GM21619 (cell line): ENCODE results near the gene EGFL8.
"Not testable (repeated sequence)": the region's sequence is repeated elsewhere in the genome, so short reads cannot be mapped to it uniquely, and the experiment has no call there.

Experiments used
- ATAC-seq: cut with Tn5 transposase; IDR thresholded peaks from one replicate; pipeline ENCODE4 v1.9.1; 2021; ENCODE audit not compliant: unreplicated experiment

The EGFL8 gene

DNA sequence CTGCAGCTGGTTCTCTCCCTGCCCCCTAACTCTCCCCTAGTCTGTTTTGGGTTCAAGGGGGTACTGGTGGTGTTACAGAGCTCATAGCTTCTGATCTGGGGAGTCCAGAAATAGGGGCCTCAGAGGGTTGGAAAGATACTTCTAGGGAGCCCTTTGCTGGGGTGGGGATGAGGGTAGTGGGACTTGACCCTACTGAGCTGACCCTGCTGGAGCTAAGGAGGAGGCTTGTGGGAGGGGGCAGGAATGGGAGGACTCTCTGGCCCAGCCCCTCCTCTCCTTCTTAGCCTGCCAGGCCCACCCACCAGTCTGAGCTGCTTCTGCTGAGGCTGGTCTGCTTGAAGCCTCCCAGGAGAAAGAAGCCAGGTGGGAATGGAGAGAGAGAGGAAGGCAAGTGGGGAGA lies at the start of gene EGFL8:
EGFL8 (plus strand) TSS at position 301 of the 400 bp plus-strand sequence. CDS start 1,571 bp downstream, outside the sequence.
- ATAC-seq = no peak

DNA sequence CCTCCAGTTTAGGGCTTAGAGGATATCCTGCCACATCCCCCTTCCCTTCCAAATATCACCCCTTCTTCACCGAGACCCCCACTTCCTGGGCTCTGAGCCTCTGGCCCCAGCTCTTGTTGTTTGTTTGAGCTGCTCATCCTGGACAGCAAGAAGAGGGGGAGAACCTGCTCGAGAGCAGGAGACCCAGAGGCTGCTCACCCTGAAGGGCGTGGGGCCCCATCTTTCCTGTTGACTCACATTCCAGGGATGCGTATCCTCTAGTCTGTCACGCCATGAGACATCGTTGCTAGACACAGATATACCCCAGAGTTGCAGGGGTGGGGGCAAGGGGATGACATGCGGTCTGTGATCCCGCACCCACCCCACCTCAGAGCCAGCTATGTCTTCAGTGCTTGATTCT lies 49.6 kb upstream of the EGFL8 start:
- ATAC-seq = no peak

DNA sequence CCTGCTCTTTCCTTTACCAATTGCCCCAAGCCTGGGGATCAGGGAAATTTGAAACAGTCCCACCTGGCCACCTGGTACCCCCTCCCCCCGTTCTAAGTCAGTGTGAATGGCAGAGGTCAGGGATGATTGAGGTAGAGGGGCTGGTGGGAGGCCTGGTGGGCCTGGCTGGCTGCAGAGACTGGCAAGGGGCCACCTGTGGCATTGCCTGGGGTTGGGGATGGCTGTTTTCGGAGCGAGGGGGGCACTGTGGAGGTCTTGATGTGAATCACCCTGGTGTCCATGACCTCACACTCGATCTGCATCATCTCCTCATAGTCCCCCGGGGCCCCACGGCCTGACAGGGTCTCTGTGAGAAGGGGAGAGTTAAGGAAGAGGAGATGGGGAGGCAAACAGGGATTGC lies 48.8 kb upstream of the EGFL8 start:
- ATAC-seq = no peak

DNA sequence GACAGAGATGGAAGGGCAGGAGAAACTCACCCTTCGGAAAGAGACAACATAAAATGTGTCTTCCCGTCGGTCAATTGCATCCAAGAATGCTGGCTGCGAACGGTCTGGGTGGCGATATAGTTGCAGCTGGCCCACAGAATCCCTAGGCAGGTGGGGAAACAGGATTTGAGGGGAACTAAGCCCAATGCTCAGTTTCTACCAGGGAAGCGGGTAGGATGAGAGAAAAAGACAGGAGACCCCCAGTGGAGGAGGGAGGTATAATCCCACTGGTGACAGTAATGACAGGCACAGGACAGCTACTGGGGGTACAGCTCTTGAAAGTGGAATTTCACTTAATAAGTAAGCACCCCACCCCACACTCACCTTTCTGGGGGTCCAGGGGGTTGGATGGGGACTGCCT lies 47.7 kb upstream of the EGFL8 start:
- ATAC-seq = no peak

DNA sequence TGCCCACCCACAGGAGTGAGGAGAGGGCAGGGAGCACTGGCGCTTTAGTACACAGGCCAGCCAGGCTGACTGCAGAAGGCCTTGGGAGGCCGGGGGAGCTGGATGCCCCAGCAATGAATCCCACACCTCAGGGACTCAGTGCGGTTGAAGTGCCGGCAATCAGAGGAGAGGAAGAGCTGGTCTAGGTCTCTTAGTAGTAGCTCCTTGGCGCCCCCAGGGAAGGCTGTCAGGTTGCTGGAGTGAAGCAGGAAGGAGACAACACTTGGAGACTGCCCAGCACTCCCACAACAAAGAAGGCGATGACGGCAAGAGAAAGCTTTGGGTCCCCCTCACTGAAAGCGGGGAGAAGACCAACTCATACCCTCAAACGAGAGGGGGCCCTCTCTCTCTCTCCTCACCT lies 46.9 kb upstream of the EGFL8 start:
- no peak for ATAC-seq

DNA sequence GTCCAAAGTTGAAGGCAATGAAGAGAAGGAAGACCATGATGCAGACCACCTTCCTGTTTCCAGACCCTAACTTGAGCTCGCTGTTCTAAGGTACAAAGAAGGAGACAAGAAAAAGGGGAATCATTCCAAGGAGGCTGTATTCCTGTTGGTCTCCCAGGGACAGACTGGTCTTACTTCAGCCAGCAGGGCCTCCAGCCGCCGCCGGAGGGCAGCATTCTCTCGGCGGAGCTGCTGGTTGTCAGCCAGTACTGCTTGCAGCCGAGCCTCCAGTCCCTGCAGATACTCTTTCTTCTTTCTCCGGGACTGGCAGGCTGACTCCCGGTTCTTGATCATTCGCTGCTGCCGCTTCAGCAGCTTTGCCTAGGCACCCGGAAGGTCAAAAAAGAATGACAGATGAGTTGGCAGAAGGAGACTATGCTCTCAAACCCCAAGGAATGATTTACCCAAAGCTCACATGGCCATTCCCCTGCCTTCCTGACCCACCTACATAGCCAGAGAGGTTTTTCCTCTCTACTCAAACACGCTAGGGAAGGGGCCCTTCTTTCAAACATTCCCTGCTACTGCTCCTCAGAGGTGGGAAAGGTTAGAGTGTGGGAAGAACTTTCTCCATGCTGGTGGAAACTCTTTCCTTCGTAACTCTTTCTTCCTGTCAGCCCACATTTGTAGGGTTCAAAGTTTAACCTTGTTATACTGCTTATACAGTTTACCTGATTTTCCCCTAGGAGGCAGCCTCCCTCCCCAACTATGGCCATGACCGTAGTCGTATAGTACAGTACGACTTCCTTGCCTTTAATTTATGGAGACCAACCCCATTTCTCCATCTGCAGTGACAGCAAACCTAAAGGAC lies 45.4 kb upstream of the EGFL8 start:
- ATAC-seq = no peak

DNA sequence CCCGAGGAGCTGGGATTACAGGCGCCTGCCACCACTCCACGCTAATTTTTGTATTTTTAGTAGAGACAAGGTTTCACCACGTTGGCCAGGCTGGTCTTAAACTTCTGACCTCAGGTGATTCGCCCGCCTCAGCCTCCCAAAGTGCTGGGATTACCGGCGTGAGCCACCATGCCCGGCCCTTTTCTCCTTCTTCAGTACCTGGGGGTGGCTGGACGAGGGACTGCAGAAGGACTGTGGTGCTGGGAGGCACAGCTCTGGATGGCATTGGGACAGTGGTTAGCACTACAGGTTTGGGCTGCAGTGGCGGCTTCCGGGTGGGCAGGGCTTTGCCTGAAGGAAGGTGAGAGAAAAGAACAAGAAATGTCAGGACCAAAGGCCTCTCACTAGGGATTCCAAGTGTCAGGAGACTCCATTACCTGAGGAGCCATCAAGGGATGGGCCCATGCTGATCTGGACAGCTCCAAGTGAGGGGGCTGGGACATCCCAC lies 43.8 kb upstream of the EGFL8 start:
- ATAC-seq = no peak

DNA sequence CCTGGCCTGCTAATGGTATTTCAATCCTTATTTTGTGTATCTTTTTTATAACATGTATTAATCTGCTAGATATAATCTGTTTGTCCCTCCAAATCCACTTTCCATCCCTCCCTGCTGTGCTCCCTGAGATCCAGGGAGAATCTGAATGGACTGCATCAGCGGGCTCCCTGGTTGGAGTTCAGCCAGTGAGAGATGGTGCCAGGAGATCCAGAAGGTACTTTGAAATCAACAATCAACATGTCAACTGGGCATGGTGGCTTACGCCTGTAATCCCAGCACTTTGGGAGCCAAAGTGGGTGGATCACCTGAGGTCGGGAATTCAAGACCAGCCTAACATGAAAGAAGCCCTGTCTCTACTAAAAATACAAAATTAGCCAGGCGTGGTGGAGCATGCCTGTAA lies 40.7 kb upstream of the EGFL8 start:
- no peak for ATAC-seq

DNA sequence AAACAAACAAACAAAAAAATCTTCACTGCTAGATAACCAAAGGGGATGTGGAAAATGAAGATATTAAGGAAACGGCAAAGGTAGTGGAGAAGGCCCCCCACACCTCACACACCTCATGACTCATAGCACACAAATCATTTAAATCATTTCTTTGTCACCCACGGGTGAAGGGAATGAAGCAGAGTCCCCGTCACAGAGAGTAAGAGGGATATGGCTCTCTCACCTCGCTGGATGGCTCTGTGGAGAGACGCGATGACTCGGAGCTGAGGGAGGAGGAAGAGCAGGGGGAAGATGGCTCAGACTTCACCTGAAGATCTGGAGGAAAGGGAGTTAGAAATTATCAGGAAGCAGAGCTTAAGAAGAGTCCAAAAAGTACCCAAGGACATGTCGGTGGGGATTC lies 37.5 kb upstream of the EGFL8 start:
- ATAC-seq = no peak

DNA sequence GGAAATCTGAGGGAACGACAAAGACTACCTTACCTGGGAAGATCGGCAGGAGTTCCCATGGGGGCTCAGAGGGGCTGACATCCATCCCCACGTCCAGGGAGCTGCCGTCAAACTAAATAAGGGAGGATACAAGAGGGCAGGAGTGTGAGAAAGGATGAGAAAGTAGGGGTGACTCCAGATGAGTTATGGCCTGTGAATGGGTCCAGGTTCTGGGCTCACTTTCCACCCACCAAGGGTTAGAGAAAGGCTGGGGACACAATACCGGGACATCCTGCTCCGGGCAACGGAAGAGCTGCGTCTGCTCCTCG lies 37.0 kb upstream of the EGFL8 start:
- no peak for ATAC-seq

DNA sequence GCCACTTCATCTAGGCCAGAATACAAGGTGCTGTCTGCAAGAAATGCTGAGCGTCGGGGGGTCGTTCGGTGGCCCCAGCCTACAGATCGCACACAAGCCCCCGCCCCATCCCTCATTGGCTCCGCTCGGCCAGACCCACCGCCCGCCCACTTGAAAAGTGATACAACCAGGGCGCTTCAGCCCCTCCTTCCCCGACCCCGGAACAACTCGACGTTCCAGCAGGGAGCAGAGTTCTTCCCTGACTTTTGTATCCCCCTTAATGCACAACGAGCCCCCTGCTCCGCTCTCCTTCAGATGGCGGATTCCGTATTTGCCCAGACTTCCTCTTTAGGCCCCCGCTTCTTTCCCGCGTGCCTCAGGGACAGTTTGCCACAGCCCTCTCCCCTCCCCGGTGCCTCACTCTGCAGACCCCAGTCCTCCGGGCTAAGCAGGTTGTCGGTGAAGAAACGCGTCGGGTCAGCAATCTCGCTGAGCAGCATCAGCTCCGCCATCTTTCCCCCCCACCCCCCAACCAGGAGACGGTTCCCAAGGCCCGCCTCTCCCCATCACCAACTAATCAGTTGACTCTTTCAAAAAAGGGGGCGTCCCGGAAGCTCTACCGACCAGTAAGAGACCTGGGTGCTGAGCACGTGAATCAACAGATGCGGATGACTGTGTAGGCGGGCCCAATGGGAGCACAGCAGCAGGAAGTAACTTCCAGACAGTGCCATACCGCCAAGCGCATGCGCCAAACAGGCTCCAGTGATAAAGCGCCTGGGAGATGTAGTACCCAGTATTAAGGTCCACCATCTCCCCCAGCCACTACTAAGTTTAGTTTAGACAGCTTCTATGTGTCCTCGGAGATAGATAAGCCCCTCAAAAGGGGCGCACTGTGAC lies 36.4 kb upstream of the EGFL8 start, which contains the start of gene ATF6B:
ATF6B (minus strand) TSS at position 530 of the 876 bp plus-strand sequence; CDS start at position 491, 39 bp downstream.
- ATAC-seq = peak; percentile 84

DNA sequence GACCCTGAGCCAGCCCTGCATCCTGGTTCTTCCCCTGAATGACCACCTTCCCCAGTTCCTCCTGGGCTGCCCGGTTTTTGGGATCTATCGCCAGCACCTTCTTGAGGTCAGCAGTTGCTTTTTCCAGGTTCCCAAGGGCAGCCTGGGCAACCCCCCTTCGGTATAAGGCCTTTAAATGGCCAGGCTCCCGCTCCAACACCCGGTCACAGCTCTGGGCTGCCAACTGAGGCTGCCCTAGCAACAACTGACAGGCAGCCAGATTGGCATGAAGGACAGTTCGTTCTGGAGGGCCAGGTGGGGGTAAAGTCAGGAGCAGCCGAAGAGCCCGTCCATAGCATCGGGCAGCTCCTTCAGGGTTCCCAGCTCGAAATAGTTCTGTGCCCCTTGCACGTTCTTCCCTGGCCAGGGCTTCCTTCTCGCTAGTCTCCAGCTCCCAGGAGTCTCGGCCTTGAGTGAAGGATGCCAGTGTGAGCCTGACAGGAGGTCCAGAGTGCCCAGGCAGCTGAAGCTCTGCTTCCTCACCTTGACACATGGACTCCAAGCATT lies 35.6 kb upstream of the EGFL8 start:
- ATAC-seq = no peak

DNA sequence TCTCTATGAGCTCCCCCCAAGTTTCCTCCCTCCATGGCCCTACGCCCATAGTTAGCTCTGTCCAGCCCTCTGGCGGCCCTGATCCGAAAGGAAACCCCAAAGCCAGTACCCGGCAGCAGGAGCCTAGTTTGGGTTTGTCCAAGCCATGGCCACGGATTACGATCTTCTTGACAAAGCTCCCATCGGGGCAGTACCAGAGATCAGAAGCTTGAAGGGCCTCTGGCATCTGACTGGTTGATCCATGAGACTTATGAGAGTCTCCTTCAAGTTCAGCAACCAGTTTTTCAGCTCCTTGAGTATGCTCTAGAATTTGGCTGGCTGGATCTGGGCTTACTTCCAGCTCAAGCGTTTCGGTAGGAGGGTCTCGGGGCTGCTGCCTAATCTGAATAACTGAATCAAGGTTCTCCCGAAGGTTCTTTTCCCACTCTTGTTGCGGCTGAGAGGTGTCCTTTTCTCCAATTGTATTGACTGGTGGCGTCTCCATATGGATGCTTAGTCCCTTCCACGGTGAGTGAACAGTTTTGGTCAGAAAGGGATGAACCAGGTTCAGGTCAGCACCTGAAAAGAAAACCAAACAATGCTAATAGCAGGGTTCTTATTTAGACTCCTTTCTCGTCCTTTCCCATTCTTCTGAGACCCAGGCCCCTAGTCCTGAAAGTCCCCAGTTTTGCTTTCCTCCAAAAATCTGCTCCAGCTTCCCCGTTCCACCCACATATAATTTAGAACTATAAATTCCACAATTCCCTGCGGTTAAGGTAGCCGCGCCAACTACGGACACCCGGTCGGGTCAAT lies 34.9 kb upstream of the EGFL8 start:
- ATAC-seq = no peak

DNA sequence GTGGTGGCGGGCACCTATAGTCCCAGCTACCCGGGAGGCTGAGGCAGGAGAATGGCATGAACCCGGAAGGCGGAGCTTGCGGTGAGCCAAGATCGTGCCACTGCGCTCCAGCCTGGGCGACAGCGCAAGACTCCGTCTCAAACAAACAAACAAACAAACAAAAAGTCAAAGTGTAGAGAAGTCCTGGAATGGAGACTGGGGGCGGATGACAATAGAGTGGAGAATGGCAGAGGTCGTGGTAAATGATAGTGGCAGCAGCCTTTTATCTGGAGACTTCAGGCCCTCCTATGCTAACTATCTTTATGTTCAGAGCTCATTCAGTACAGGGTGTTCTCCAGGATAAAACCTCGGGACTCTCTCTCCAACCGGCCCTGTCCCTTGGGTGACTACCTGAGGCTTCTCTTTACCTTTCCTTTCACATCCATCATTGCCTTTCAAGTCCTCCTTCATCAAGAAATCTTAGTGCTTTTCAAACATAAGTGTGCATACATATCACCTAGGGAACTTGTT lies 32.9 kb upstream of the EGFL8 start:
- no peak for ATAC-seq

DNA sequence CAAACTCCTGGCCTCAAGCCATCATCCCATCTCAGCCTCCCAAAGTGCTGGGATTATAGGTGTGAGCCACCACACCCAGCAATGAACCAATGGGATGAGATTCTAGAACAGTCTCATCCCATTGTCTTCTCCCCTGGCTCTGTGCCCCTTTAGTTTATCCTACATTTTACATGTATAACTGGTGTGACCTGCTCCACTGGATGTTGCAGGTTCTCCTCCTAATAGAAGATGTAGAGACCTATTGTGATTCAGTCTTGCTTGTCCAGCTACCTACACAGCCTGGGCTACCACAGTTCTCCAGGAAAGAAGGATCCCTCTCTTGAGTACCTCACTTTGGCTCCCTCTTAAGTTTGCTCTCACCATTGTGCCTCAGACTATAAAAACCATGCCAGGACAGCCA lies 32.3 kb upstream of the EGFL8 start:
- no peak for ATAC-seq

DNA sequence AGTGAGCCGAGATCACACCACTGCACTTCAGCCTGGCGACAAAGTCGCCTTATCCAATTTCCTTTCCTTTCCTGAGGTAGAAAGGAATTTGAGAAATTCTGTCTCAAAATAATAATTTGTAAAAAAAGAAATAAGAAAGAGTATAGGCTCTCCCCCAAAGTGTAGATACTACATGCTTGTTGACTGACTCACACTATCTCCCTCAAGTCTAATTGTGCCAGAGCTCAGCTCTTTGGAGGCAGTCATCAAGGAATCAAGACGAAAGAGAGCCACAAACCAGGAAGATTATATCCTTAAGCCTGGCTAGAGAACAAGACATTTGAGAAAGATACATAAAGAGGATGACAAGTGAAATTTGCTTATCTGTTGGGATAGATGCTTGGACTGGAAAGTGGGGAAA lies 30.6 kb upstream of the EGFL8 start:
- no peak for ATAC-seq

DNA sequence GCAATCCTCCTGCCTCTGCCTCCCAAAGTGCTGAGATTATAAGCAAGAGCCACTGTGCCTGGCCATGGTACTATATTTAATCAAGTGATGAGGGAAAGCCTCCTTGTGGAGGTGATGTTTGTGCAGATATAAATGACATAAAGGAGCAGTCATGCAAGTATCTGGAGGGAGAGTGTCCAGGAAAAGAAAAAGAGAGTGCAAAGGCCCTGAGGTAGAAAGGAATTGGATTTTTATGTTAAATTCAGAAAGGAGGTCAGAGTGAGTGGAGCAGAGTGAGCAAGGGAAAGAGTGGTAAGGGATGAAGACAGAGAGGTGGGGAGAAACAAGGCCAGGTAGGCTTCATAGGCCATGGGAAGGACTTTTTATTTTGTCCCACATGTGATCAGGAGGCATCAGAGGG lies 26.9 kb upstream of the EGFL8 start:
- no peak for ATAC-seq

DNA sequence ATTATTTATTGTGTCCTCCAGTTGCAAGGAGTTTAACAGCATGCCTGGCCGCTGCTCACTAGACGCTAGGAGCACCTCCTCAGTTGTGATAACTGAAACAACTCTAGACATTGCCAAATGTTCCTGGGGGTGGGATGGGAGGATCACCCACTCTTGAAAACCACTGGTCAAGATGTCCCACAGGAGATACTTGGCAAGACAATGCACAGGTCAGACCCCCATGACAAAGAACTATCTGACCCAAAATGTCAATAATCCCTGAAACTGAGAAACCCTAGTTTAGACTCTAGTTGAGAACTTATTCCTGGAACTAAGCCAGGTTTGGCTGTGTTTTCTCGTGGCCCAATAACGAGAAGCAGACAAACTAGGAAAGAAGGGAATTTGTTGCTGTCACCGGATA lies 24.8 kb upstream of the EGFL8 start:
- ATAC-seq = no peak

DNA sequence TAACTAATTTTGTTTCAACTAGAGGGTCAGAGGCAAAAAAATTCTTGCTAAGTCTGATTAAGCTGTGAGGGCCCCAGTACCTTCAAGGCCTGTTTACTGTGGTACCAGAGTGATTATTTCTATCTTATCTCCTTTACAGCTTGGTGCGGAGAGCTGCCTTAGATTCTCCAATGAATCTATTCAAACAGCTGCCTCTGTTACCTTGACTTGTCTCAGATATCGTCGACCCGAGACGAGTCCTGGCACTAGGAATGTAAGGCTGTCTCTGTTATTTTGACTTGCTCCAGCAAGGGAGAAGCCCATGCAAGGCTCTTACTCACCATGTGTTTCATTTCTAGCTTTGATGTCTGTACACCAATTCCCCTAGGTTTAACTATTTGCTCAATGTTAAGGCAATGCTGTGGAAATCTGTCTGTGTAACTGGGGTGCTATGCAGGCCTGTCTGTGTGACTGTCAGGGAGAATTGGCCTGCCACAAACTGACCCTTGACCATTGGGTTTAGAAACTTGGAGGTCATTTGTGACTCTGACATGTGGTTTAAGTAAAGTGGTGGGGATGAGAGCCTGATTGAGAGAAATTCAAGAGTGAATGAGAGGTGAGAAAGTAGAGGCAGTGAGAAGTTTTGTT lies 23.9 kb upstream of the EGFL8 start:
- ATAC-seq = no peak

DNA sequence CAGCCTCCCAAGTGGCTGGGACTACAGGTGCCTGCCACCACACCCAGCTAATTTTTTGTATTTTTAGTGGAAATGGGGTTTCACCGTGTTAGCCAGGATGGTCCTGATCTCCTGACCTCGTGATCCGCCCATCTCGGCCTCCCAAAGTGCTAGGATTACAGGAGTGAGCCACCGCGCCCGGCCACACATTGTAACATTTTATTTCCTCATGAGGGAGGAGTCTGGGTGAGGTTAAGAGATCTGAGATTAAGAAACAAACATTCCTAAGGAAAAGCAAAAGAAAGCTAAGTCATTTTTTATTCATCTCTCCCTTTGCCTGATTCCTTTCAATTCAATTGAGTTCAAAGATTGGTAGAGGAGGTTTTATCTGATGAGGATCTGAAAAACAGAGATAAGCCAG lies 20.2 kb upstream of the EGFL8 start:
- not testable (repeated sequence) for ATAC-seq
